GM18502 (cell line): ENCODE results near the gene FUZ.

Experiments
- ATAC-seq: cut with Tn5 transposase; IDR thresholded peaks from one replicate; pipeline ENCODE4 v1.9.1; 2021; ENCODE audit warnings: mild to moderate bottlenecking; ENCODE audit not compliant: unreplicated experiment, poor library complexity

Gene FUZ

DNA sequence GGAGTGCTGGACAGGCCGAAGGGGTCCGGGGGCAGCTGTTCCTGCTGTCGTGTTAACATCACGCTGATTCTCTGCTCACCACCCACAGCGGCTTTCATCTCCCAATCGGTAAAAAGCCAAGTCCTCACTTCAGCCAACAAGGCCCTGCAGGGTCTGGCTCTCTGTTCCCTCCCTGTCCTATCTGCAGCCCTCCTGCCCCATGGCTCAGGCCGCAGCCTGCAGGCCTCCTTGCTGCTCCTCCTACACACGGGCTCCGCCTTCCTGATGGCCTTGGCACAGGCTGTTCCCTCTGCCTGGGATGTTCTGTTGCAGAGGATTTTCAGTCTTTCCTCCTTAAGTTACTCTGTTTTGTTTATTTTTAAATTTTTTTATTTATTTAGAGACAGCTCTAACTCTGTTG, 22.2 kb downstream of the FUZ start:
- ATAC-seq = no peak

GRCh38 chr19:49788857-49789256, 24.2 kb downstream of the FUZ start:
- ATAC-seq = no peak

DNA sequence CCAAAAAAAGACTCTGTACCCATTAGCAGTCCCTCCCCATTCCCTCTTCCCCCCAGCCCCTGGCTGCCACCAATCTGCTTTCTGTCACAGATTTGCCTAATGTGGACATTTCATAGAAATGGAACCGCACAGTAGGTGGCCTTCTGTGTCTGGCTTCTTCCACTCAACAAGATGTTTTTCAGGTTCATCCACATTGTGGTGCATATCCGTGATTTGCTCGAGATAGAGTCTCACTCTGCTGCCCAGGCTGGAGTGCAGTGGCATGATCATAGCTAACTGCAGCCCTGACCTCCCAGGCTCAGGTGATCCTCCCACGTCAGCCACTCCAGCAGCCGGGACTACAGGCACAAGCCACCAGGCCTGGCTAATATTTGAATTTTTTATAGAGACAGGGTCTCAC, 25.3 kb downstream of the FUZ start:
- no peak for ATAC-seq

GRCh38 chr19:49786376-49786820, 26.7 kb downstream of the FUZ start:
- no peak for ATAC-seq

- no peak for ATAC-seq
Measured at GRCh38 chr19:49782515-49782914, 30.6 kb downstream of the FUZ start.

DNA sequence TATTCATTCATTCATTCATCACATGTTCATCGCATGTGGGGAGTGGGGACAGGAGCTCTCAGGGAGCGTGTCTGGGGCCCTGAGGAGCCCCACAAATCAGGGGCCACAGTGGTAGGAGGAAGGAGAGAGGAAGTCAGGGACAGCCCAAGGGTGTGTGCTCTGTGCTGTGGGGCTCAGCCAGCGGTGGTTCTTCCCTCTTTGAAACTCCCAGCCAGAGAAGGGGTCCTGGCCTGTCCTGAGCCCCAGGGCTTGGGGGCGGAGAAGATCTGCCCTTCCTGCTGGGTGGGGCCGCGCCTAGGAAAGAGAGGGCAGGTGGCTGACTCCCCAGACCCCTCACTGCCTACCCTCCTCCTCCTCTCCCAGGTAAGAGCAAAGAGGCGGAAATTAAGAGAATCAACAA, 31.7 kb downstream of the FUZ start:
- ATAC-seq = no peak

- no peak for ATAC-seq
Measured at GRCh38 chr19:49780861-49781260, 32.2 kb downstream of the FUZ start.

- no peak for ATAC-seq
Measured at GRCh38 chr19:49779731-49780555, 33.1 kb downstream of the FUZ start.

DNA sequence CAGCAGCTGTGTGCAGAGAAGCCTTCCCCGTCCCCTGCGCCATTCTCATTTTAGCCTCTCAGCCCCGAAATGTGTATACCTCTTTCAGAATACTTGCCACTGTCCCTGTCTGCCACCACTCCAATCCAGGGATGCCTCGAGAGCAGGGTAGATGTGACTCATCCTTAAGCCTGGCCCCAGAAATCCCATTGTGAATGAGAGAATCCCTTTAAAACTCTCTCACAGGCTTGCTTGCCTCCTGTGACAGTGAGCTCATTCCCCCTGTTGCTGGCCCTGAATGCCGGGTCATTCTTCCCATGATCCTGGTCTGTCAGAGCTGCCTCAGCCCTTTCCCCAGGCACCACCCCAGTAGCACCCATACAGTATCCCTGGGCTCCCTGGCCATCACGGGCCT, 36.7 kb downstream of the FUZ start:
- ATAC-seq = no peak

DNA sequence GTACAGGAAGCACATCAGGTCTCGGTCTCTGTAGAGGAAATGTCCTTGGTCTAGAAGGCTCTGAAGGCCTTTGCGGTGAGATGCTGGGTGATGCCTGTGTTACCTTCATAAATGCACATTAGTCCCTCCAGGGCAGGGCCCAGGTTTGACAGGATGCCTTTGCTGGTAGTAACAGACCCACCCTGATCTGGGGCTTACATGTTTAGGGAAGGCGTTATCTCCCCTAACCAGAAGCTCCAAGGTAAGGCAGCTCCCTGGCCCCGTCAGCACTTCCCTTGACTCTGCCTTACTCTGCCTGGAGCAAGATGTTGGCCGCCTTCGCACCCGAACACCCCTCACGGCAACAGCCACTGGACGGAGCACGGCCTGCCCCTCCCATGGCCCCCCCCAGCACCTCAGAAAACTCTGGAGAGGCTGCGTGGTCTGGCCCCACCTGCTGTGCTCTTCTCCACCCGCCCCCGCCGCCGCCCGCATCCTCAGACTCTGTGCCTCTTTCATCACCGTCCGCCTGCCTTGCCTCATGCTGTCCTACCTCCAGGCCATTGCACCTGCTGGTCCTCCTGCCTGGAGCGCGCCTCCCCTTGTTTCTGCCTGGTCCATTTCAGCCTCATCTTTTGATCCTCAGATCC, 37.2 kb downstream of the FUZ start:
- no peak for ATAC-seq

GRCh38 chr19:49774969-49775368, 38.1 kb downstream of the FUZ start:
- no peak for ATAC-seq

DNA sequence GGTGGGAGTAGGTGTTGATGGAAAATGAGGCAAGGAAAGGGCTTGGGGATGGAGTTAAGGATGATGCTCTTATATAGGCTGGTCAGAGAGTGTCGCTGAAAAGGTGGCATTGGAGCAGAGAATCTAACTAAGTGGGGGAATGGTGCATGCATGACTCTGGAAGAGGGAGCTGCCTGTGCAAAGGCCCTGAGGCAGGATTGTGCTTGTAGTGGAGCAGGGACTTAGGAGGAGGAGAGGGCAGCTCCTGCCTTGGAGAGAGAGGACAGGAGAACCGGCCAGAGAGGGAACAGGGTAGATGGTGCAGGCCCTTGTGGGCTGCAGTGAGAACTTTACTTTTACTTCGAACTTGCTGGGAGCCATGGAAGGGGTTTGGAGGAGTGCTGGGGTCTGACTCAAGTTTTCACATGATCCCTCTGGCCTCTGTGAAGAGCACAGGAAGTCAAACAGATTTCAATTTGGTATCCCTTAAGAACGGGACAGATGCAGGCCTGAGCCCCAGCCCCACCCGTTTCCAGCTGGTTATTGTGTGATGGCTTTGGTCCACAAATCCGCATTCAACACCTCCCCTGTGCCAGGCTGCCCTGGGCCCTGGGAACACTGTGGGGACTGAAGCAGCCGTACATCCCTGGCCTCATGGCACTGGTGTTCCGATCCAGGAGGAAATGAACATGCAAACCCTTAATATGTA, 39.3 kb downstream of the FUZ start:
- no peak for ATAC-seq

DNA sequence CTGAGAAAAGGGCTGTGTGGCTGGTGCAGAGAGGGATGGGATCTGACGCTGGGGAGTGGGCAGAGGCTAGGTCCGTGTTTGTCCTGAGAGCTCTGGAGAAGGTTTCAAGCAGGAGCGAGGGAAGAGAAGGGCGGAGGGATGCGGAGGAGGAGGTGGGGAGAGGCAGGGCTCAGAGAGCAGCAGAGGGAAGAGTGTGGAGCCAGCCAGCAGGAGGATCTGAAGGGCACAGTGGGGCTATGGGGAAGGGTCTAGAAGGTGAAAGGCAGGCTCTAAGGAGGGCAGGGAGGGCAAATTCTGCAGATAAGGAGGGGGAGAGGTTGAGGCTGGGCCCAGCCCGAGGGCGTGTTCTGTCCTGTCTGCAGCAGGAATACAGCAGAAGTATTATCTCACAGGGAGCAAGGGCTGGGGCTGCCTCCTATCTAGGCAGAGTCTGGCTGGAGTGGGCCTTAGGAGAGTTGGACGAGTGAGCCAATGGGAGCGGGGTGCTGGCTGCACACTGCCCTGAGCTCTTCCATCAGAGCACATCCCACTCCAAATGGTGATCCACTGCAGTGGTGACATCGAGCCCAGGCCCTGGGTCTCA, 40.2 kb downstream of the FUZ start:
- no peak for ATAC-seq

GRCh38 chr19:49771674-49772139, 41.4 kb downstream of the FUZ start:
- no peak for ATAC-seq

DNA sequence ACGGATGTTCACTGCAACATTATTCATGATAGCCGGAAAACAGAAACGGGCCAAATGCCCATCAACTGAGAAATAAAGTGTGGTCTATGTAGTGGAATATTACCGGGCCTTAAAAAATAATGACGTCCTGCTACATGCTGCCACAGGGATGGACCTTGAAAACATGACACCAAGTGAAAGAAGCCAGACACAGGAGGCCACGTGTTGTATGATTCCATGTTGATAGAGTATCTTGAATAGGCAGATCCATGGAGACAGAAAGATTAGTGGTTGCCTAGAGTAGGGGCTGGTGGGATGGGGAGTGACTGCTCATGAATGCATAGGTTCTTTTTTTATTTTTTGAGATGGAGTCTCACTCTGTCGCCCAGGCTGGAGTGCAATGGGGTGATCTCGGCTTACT, 42.6 kb downstream of the FUZ start:
- ATAC-seq = no peak

DNA sequence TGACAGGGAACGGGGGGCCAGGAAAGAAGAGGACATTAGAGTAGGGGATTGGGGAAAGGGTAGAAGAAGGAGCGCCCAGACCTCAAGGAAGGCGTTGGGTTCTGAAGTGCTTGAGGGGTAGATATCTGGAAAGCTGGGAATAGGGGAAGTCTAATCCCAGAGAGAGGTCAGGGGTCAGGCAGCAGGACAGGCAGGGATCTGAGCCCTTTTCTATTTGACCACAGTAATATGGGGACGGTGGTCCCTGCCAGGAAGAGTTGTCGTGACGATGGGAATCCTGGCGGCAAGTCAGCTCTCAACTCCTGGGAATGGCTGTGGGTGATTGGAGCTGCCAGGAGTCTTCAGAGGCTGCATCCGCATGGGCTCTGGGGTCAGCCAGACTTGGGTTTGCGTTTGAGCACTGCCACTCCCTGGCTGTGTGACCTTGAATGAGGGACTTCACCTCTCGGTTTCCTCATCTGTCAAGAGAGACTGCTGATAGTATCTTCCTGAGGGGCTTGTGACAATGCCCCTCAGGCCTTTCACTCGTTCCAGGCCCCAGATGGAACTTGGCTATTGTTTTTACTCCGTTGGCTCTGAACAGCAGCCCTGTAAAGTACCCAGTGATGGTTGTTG, 45.0 kb downstream of the FUZ start:
- ATAC-seq = no peak

- ATAC-seq = no peak
Measured at GRCh38 chr19:49767381-49767780, 45.7 kb downstream of the FUZ start.

GRCh38 chr19:49766930-49767299, 46.2 kb downstream of the FUZ start, which contains the start of gene AP2A1:
AP2A1 (plus strand) TSS chr19:49767001; CDS start chr19:49767134, 133 bp downstream.
- ATAC-seq = no peak

DNA sequence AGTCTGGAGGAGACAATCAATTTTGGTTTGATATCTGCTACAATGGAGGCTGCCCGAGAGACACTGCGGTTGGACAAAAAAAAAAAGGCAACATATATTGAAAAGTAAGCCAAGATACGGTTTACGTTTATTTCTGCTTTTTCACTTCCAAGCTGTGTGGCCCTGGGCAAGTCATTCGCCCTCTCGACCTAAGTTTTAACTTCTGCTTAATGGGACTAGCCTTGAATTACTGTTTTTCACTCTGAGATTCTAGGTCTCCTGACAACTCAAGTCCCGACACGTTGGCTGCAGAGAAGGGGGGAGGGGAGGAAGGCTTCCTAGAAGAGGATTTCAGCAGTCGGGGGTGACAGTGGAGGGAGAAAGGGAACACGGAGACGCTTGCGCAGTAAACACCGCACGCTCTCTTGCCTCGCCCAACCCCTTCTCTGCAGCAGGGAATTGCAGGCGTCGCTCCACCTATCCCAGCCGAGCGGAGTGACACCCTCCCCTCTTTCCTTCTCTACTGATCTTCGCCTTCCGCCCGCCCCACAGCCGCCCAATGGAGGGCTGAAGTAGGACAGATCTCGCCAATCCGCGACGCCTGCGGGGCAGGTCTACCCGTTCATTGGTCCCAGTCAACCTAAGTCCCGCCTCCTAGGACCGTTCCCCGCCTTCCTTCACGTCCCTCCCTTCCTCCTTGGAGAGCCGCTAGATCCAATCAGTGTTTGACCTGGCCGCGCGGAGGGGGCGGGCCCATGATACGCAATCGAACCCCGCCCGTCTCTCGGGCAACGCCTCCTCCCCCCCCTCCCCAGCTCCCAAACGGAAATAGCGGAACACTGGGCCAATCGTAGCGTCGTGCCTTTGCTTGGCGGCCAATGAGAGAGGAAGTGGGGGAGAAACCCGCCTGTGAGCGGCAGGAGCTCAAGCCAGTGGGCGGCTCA, 46.8 kb downstream of the FUZ start:
- peak; percentile 90 for ATAC-seq
